ENCODE data around the gene ARSB. TPM values are rescaled to one million over a fixed set of nuclear protein-coding genes. Genes with fewer than 3 reads are reported as not detected.
"Not testable (repeated sequence)": the region's sequence is repeated elsewhere in the genome, so short reads cannot be mapped to it uniquely, and the experiment has no call there.

ARSB gene
- polyA plus RNA-seq, 4 donors, result 16.5 to 22.6 (median 22.0) TPM

DNA sequence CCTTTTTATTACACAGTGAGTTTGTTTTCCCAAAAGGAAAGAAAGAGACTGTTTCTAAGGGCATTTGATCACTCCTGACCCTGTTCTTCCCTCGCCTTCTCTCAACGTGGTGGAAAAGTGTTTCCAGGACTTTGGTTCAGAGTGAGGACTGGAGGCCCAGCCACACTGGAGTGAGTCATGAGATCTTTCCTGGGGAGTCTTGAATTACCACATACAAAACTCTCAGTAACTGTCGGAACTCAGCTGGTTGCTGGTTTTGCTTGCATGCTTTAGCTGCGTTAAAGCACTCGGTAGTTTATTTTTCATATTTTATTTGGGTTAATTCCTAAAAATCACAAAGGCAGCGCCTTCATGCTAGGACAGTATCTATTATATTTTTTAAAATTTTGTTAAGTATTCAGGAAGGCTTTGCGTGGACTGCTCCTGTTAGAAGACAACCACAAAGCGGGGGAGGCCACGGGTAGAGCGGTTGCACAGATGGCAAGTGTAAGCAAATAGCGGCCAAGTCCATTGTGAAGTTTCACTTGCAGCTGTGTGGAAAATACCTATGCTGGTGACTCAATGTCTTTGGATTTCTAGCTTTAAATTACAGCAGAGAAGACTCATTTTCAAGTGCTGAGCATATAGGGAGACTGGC is 77.7 kb downstream of the ARSB start:
- DNase-seq (ENCODE audit: low read depth in 4 of 4, low spot score in 3 of 4), result no peak

GRCh38 chr5:78905084-78905938 is 79.8 kb downstream of the ARSB start:
- no peak for DNase-seq (ENCODE audit: low read depth in 4 of 4, low spot score in 3 of 4)

GRCh38 chr5:78903861-78904260 is 81.2 kb downstream of the ARSB start:
- DNase-seq (ENCODE audit: low read depth in 4 of 4, low spot score in 3 of 4), result no peak

DNA sequence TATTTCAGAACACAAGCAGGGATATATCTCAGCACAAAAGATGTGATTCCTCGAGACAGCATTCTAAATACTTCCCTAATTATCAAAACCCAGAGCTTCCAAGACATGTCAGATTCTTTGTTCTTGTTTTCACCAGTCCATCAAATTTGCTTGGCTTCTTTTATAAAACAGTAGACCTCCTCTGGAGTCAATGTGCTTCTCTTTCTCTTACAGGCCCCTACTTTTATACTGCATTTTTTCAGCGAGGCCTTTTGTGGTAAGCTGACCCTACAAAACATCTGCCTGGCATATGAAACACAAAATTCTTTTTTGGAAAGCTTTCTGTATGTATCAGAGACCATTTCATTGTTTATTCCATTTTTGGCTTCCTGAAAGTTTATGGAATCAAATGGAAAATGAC is 81.8 kb downstream of the ARSB start:
- no peak for DNase-seq (ENCODE audit: low read depth in 4 of 4, low spot score in 3 of 4)

DNA sequence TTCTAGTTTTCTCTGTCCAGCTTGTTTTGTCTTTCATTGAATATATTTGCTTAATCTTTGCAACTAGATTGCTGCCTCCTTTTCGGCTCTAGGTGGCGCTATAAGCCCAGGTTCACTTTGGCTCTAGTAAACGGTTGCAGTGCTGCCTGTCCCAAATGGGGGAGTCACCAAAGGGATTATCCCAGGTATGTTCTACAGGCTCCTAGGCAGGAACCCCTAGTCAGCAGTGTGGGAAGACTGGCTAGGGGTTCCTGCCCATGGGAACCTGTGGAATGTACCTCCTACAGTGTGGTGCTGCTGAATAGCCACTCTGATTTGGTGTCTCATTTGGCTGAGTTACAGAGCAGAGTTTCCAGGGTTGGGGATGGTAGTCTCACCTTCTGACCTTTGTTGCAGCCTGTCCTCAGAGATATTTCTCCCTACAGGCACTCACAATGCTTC is 85.2 kb downstream of the ARSB start:
- no peak for DNase-seq (ENCODE audit: low read depth in 4 of 4, low spot score in 3 of 4)

GRCh38 chr5:78896132-78896531 is 89.0 kb downstream of the ARSB start:
- no peak for DNase-seq (ENCODE audit: low read depth in 4 of 4, low spot score in 3 of 4)

DNA sequence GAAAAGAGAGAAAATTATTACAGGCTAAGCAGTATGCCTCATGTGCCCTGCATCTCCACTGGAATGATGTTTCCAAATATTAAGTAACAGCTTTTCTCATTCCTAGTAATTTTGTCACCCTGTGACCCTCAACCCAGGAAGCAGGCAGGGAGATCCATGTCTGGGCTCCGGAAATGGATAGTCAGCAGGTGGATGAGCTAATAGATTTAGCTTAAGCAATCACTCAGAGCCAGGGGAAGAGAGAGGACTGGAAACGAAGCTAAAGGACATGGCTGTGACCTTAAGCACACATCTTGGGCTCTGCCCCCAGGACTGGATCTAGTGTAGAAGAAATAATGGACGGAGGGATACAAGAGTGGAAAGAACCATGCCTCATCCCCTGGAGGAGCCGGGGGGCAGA is 89.5 kb downstream of the ARSB start:
- DNase-seq (ENCODE audit: low read depth in 4 of 4, low spot score in 3 of 4), result no peak

DNA sequence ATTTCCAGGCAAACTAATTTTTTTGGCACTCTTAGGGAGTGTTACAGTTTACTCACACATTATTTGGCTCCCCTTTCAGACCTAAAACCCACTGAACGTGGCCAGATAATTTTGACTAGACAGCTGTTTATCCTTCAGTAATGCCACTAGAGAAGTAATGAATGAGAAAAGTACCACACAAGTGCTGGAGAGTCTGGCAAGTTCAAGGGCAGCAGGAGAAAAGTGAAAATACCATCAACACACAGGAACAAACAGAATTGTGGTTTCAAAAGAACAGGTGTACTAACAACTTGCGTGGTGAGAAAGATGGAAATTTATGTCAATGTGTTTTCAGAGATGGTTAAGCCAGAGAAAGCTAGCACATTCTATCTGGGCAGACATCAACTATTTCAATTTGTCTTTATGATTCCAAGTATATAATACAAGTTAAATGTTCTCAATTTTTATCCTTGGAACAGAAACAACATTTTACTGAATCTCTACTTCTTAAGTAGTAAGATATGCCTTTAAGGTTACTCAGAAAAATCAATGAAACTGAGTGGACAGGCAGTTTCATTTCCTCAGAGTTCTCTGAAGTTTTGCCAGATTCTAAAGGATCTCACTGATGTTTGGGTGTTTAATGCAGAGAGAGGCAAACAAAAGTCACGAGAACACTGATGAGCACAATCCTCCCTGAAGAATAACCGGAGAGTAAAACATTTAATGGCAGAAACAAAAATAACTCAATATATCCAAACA is 91.0 kb downstream of the ARSB start:
- DNase-seq (ENCODE audit: low read depth in 4 of 4, low spot score in 3 of 4), result no peak

DNA sequence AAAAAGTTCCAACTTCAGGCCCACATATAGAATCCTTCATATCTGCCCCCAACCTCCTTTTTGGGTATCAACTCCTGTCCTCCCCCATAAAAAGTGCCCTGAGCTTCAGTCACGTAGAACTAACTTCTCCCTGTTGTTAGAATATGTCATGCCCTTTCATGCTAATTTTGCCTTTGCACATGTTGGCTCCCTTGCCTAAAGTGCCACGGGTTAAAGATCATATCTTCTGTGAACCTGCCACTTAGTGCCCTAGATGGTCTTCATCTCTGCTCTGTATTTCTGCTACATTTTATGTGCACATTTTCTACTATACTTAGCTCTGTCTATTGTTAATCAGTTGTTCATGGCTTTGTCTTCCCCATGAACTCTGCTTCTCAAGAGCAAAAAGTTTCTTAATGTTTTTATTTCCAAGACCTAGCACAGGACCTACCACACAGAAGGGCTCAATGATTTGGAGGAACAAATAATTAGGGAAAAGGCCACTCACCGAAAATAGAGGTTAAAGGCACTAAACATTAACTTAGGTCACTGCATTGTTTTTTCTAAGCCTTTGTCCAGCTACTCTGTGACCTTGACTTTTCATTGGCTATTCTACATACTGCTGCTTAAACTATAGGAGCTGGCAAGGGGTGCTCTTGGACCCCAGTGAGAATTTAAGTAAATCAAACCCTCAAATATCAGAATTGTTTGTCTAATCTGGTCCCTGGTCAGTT is 94.3 kb downstream of the ARSB start:
- DNase-seq (ENCODE audit: low read depth in 4 of 4, low spot score in 3 of 4), result no peak

DNA sequence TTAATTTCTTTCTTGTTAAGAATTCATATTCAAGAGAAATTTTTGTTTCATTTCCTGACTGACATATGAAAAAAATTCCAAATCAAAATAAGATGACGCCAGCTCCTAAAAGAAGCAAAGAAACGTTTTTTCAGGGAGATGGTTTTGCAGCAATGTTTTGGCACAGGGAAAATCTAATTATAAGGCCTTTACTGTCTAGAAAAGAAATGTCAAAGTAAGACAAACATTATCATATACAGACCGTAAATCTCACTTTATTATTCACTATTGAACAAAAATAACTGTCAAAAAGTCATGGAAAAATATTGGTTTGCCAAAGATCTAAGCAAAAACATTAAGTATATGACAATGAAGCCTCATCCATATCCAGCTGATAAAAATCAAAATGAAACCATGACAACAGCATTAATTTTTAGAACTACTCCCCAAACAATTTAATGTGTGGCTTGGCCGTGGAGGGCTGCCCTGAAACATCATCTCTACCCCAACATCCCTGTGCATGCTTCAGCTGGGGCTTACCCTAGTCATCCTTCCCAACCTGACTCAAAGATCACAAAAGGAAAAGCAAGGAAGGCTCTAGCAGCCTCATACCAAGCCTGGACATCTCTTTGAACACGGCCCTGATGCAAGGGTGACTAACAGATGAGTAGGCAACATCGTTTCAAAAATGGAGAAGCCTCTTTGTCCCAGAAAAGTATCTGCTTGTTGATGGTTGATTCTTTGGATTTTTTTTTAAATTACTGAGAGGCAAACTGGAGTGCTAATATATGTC is 95.6 kb downstream of the ARSB start:
- DNase-seq (ENCODE audit: low read depth in 4 of 4, low spot score in 3 of 4), result no peak

- DNase-seq (ENCODE audit: low read depth in 4 of 4, low spot score in 3 of 4), result no peak
These were observed 96.3 kb downstream of the ARSB start for GRCh38 chr5:78888580-78889368.

DNA sequence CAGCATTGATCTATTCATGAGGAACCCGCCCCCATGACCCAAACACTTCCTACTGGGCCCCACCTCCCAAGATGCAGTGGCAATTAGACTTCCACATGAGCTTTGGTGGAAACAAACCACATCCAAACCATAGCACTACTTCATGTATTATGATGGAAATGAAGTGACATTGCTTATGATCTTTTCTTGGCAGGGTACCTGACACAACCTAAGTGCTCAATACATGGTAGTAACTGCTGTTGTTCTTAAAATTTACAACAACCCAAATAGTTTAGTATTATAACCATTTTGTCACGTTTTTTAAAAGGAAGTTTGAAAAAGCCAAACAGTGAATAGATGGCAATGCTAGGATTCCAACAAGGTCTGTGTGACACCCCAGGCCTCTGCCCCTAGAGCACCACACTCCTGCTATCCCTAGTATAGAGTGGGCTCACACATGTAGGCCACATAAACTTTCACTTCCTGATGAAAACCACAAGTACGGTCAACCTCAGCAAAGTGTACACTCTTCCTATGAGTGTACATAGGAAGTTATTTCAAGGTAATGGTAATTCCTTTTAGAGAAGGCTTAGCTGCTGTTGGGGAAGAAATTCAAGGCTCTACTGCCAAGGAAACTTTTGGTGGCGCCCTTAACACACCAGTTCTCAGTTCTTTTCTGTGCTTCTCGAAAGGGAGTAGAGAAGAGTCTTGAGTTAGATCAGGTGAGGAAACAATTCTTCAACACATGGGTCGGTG is 97.6 kb downstream of the ARSB start:
- DNase-seq (ENCODE audit: low read depth in 4 of 4, low spot score in 3 of 4), result no peak

DNA sequence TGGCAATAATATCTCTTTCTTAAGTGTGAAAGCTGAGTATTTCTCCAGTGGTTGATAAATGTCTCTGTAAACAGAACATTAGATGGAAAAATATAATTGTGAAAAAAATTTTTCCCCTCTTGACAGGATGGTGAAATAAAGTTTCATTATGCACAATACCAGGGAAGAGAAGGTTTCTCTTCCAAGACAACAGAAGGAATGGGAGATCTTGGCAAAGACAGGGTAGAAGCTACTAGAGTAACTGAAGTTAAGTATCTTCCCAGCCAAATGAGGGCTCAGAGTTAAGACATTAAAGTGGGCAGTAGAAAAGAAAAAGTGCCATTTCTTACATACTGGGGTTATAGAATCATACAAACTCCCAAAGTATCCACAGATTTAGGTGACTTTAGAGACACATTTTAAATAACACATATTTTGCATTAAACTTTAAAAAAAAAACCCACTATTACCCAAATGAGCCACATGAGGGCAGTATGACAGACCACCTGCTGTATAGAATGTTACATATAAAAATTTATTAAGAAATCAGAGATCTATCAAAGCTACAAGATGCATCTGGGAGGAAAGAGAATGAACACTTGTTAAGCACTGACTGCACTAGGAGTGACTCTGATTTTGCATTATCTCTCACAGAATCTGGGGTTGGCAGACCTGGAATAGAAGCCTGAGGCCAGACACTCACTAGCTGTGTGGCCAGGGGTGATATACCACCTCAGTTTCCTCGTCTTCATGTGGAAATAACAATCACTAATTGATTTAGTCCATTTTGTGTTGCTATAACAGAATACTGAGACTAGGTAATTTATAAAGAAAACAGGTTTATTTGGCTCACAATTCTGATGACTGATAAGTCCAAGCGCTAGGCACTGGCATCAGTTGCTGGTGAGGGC is 98.5 kb downstream of the ARSB start:
- DNase-seq (ENCODE audit: low read depth in 4 of 4, low spot score in 3 of 4), result no peak

- DNase-seq (ENCODE audit: low read depth in 4 of 4, low spot score in 3 of 4), result no peak
These were observed 103.2 kb downstream of the ARSB start for GRCh38 chr5:78881884-78882283.

- no peak for DNase-seq (ENCODE audit: low read depth in 4 of 4, low spot score in 3 of 4)
These were observed 105.6 kb downstream of the ARSB start for GRCh38 chr5:78879516-78879915.

DNA sequence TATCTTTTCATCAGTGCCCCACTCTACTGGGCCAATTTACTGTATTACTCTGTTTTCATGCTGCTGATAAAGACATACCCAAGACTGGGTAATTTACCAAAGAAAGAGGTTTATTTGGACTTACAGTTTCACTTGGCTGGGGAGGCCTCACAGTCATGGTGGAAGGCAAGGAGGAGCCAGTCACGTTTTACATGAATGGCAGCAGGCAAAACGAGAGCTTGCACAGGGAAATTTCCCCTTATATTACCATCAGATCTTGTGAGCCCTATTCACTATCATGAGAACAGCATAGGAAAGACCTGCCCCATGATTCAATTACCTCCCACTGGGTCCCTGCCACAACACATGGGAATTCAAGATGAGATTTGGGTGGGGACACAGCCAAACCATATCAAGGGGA is 119.0 kb downstream of the ARSB start:
- not testable (repeated sequence) for DNase-seq (ENCODE audit: low read depth in 4 of 4, low spot score in 3 of 4)

DNA sequence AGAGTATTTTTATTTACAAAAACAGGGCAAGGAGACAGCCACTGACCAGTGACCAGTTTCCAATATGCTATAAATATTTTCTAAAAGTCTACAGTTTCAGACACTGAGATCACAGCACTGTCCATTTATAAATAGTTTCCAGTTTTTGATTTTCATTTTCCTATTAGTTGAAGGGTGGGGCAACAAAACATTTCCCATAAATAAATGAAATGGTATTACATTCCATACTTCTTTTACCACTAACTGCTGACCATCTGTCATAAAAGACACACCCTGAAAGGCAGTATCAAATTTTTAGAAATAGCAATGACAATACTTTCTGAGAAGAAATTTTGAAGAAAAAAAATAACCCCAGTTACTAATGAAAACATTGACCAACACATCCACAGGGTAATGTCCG is 126.7 kb downstream of the ARSB start:
- DNase-seq (ENCODE audit: low read depth in 4 of 4, low spot score in 3 of 4), result no peak

GRCh38 chr5:78855026-78855425 is 130.1 kb downstream of the ARSB start:
- no peak for DNase-seq (ENCODE audit: low read depth in 4 of 4, low spot score in 3 of 4)

All from right renal pelvis (tissue), 4 donors.